MM.1S (cell line): ENCODE data around the gene ACACB.

Experiments
- DNase-seq: peaks from one replicate; pipeline ENCODE4 v3.0.0-alpha.2; 2015
- H2AFZ ChIP-seq: fragments of 300-600 bp; sonication (generic); 2 replicates; pipeline ENCODE4 v1.6.0; 2016; ENCODE audit warnings: antibody characterized with exemption, low read length
- H3F3A ChIP-seq: fragments of 300-600 bp; sonication (generic); 2 replicates; pipeline ENCODE4 v1.6.1; 2016; ENCODE audit warnings: mild to moderate bottlenecking, antibody characterized with exemption, low read length, moderate library complexity, mixed read lengths; ENCODE audit not compliant: insufficient read depth
- H3K27ac ChIP-seq: fragments of 300-600 bp; sonication (generic); 2 replicates; pipeline ENCODE4 v1.5.1; 2016; ENCODE audit warnings: mild to moderate bottlenecking, low read length
- H3K27me3 ChIP-seq: fragments of 300-600 bp; sonication (generic); replicated peaks from 2 replicates; pipeline ENCODE4 v1.6.0; 2016; ENCODE audit warnings: low read length; ENCODE audit not compliant: insufficient read depth
- H3K36me3 ChIP-seq: fragments of 300-600 bp; sonication (generic); replicated peaks from 2 replicates; pipeline ENCODE4 v1.6.1; 2016; ENCODE audit warnings: mild to moderate bottlenecking, low read length, mixed read lengths; ENCODE audit not compliant: insufficient read depth
- H3K4me1 ChIP-seq: fragments of 300-600 bp; sonication (generic); 2 replicates; pipeline ENCODE4 v1.6.1; 2016; ENCODE audit warnings: low read length, mixed read lengths
- H3K4me2 ChIP-seq: fragments of 300-600 bp; sonication (generic); 2 replicates; pipeline ENCODE4 v1.6.0; 2016; ENCODE audit warnings: low read depth, low read length
- H3K4me3 ChIP-seq: fragments of 300-600 bp; sonication (generic); 2 replicates; pipeline ENCODE4 v1.5.1; 2016; ENCODE audit warnings: low read length, mixed read lengths
- H3K79me2 ChIP-seq: fragments of 300-600 bp; sonication (generic); 2 replicates; pipeline ENCODE4 v1.6.1; 2016; ENCODE audit warnings: mixed run types, low read length, mixed read lengths
- H3K9ac ChIP-seq: fragments of 300-600 bp; sonication (generic); 2 replicates; pipeline ENCODE4 v1.6.1; 2016; ENCODE audit warnings: low read length, mixed read lengths
- H3K9me2 ChIP-seq: fragments of 300-600 bp; sonication (generic); replicated peaks from 2 replicates; pipeline ENCODE4 v1.6.1; 2016; ENCODE audit warnings: mild to moderate bottlenecking, low read length, mixed read lengths; ENCODE audit not compliant: insufficient read depth
- H3K9me3 ChIP-seq: fragments of 300-600 bp; sonication (generic); replicated peaks from 2 replicates; pipeline ENCODE4 v1.6.1; 2016; ENCODE audit warnings: mild to moderate bottlenecking, low read length, mixed read lengths; ENCODE audit not compliant: insufficient read depth
- H4K20me1 ChIP-seq: fragments of 300-600 bp; sonication (generic); 2 replicates; pipeline ENCODE4 v1.6.1; 2016; ENCODE audit warnings: mild to moderate bottlenecking, low read length, moderate library complexity, mixed read lengths; ENCODE audit not compliant: insufficient read depth
- EZH2 ChIP-seq: fragments of 300-600 bp; sonication (generic); optimal IDR thresholded peaks from 2 replicates; pipeline ENCODE3; 2017; ENCODE audit warnings: low read depth, mild to moderate bottlenecking, antibody characterized with exemption, low read length, mixed read lengths
- EZH2phosphoT487 ChIP-seq: fragments of 300-600 bp; sonication (generic); IDR thresholded peaks from 2 replicates; pipeline ENCODE4 v1.6.1; 2018; ENCODE audit warnings: antibody characterized with exemption, low read length
- TF ChIP-seq, protein P1 (sequence below): fragments of 300-600 bp; sonication (generic); IDR thresholded peaks from 2 replicates; pipeline ENCODE4 v1.5.1; 2016; ENCODE audit warnings: antibody characterized with exemption, low read length, mixed read lengths

The ACACB gene

DNA sequence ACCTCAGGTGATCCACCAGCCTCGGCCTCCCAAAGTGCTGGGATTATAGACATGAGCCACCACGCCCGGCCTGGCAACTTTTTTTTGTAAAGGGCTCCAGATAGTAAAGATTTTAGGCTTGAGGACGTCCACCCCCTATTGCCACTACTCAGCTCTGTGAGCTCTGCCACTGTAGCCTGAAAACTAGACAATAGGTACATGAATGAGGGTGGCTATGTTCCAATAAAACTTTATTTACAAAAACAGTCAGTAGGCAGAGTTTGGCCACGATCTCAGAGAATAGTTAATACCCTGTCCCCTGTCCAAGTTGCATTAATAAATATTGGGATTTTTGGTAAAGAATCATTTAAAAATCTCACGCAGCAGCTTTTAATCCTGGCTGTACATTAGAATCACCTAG, 102.6 kb downstream of the ACACB start:
- Histone ChIP-seq H3K4me3 (no peak overlapping the region), H2AFZ (no peak overlapping the region), H3F3A (no peaks in the 10 kb centered on the region; the same call in 1 of the 2 replicates), H3K9ac (no peak overlapping the region), H3K27me3 (no peaks in the 10 kb centered on the region), H3K9me3 (no peaks in the 10 kb centered on the region), H3K9me2 (no peaks in the 10 kb centered on the region), H3K36me3 (no peaks in the 10 kb centered on the region), H4K20me1 (no peaks in the 10 kb centered on the region), H3K4me2 (no peak overlapping the region), H3K79me2 (no peaks in the 10 kb centered on the region), H3K27ac (no peak overlapping the region), H3K4me1 (no peaks in the 10 kb centered on the region)
- TF ChIP-seq EZH2phosphoT487 (no peak), EZH2 (no peak)
- TF ChIP-seq, protein P1, sequence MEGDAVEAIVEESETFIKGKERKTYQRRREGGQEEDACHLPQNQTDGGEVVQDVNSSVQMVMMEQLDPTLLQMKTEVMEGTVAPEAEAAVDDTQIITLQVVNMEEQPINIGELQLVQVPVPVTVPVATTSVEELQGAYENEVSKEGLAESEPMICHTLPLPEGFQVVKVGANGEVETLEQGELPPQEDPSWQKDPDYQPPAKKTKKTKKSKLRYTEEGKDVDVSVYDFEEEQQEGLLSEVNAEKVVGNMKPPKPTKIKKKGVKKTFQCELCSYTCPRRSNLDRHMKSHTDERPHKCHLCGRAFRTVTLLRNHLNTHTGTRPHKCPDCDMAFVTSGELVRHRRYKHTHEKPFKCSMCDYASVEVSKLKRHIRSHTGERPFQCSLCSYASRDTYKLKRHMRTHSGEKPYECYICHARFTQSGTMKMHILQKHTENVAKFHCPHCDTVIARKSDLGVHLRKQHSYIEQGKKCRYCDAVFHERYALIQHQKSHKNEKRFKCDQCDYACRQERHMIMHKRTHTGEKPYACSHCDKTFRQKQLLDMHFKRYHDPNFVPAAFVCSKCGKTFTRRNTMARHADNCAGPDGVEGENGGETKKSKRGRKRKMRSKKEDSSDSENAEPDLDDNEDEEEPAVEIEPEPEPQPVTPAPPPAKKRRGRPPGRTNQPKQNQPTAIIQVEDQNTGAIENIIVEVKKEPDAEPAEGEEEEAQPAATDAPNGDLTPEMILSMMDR: no peak
- DNase-seq: no peak

DNA sequence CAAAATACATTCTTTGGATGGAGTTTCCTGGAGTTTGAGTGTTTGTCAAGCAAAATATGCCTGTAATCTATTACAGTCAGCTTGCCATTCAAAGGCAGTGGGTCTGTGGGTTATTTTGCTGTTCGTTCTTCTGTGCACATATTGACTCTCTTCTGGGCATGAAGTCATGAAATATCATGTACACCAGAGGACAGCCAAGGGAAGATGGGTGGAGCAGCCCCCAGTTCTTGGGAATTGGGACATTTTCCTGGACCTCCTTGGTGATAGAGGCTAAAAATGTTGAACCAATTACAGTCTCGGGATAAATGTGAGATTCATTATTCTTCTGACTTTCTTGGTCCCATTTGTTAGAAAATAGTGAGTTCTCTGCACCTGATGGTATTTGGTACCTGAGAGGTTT, 103.6 kb downstream of the ACACB start:
- Histone ChIP-seq H3K27ac (no peak overlapping the region), H3K4me2 (no peak overlapping the region), H3K9me2 (no peaks in the 10 kb centered on the region), H3K9ac (no peak overlapping the region), H3K36me3 (no peaks in the 10 kb centered on the region), H3K79me2 (no peaks in the 10 kb centered on the region), H3K9me3 (no peaks in the 10 kb centered on the region), H3K4me3 (no peak overlapping the region), H3F3A (no peaks in the 10 kb centered on the region; the same call in 1 of the 2 replicates), H3K4me1 (no peaks in the 10 kb centered on the region), H2AFZ (no peak overlapping the region), H4K20me1 (no peaks in the 10 kb centered on the region), H3K27me3 (no peaks in the 10 kb centered on the region)
- DNase-seq: no peak
- TF ChIP-seq EZH2phosphoT487 (no peak), EZH2 (no peak)
- TF ChIP-seq, protein P1: no peak

DNA sequence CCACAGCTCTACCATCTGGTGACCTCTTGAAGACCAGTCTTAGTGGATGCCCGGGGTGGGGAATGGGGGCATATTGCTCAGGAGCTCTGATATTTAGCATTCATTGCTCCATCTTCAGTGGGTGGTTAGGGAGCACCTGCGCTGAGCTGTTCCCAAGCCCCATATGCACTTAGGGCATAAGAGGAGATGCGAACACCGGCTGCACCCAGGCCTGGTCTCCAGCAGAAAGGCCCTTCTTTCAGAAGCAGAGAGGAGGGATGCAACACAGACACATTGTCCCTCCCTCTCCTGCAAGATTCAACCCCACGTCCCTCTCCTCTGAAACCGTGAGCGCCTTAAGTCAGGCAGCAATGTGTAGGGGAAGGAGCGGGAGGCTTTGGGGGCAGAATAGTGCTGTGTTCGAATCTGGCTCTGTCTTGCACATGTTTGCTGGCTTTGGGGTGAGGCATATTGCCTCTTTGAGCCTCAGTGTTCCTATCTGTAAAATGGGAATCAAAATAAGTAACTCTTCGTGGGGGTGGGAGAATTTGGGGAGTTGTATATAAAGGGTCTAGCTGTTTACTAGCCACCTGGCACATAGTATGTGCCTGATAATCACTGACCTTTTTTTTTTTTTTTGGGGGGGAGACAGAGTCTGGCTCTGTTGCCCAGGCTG, 105.0 kb downstream of the ACACB start:
- no peak overlapping the region for H3K4me3 ChIP-seq

More for the DNA sequence above, 105.0 kb downstream of the ACACB start:
- no peak overlapping the region for H3K27ac ChIP-seq
- no peak for DNase-seq
- H3K27me3 ChIP-seq: no peaks in the 10 kb centered on the region
- no peaks in the 10 kb centered on the region for H3K9me2 ChIP-seq
- no peaks in the 10 kb centered on the region; the same call in 1 of the 2 replicates for H3F3A ChIP-seq
- H3K9me3 ChIP-seq: no peaks in the 10 kb centered on the region
- H3K9ac ChIP-seq: no peak overlapping the region
- H3K4me1 ChIP-seq: no peaks in the 10 kb centered on the region
- no peak overlapping the region for H2AFZ ChIP-seq
- H3K79me2 ChIP-seq: no peaks in the 10 kb centered on the region
- H4K20me1 ChIP-seq: no peaks in the 10 kb centered on the region
- H3K4me2 ChIP-seq: no peak overlapping the region
- no peaks in the 10 kb centered on the region for H3K36me3 ChIP-seq
- TF ChIP-seq, protein P1: no peak
- TF ChIP-seq EZH2phosphoT487 (no peak), EZH2 (no peak)
